OCI-LY1 (cell line): ENCODE results near the gene SCUBE2.

Experiments used
- H2AFZ ChIP-seq: fragments of 200-600 bp; sonication (generic), shearing (Covaris generic); 2 replicates; pipeline ENCODE4 v1.6.0; 2014; ENCODE audit warnings: antibody characterized with exemption, mild to moderate bottlenecking, low read length
- H3F3A ChIP-seq: fragments of 200-600 bp; sonication (generic), shearing (Covaris generic); 2 replicates; pipeline ENCODE4 v1.6.0; 2014; ENCODE audit warnings: mild to moderate bottlenecking, antibody characterized with exemption, low read length, moderate library complexity; ENCODE audit not compliant: insufficient read depth
- H3K27ac ChIP-seq: fragments of 200-600 bp; sonication (generic); 2 replicates; pipeline ENCODE4 v1.5.1; 2014; ENCODE audit warnings: low read length, mixed run types, mild to moderate bottlenecking, low read depth; ENCODE audit not compliant: poor library complexity, severe bottlenecking
- H3K27me3 ChIP-seq: fragments of 200-600 bp; sonication (generic); 2 replicates; pipeline ENCODE4 v1.6.0; 2014; ENCODE audit warnings: antibody characterized with exemption, mild to moderate bottlenecking, low read length, moderate library complexity; ENCODE audit not compliant: insufficient read depth
- H3K36me3 ChIP-seq: fragments of 200-600 bp; sonication (generic); 2 replicates; pipeline ENCODE4 v1.6.1; 2014; ENCODE audit warnings: mild to moderate bottlenecking, antibody characterized with exemption, low read length, moderate library complexity, mixed read lengths; ENCODE audit not compliant: insufficient read depth
- H3K4me1 ChIP-seq: fragments of 200-600 bp; sonication (generic); 2 replicates; pipeline ENCODE4 v1.5.1; 2014; ENCODE audit warnings: mild to moderate bottlenecking, low read length, moderate library complexity; ENCODE audit not compliant: insufficient read depth, severe bottlenecking
- H3K4me2 ChIP-seq: fragments of 200-600 bp; sonication (generic), shearing (Covaris generic); 2 replicates; pipeline ENCODE4 v1.6.1; 2014; ENCODE audit warnings: low read length
- H3K4me3 ChIP-seq: fragments of 200-600 bp; sonication (generic); 2 replicates; pipeline ENCODE4 v1.5.1; 2014; ENCODE audit warnings: low read length, low read depth, mild to moderate bottlenecking, mixed read lengths; ENCODE audit not compliant: poor library complexity, severe bottlenecking
- H3K79me2 ChIP-seq: fragments of 200-600 bp; shearing (Covaris generic); 2 replicates; pipeline ENCODE4 v1.6.1; 2016; ENCODE audit warnings: mixed run types, low read length, mixed read lengths; ENCODE audit not compliant: insufficient read depth
- H3K9ac ChIP-seq: fragments of 200-600 bp; sonication (generic), shearing (Covaris generic); 2 replicates; pipeline ENCODE4 v1.6.1; 2014; ENCODE audit warnings: mild to moderate bottlenecking, low read length, mixed read lengths
- H3K9me2 ChIP-seq: fragments of 200-600 bp; sonication (generic), shearing (Covaris generic); 2 replicates; pipeline ENCODE4 v1.6.1; 2014; ENCODE audit warnings: low read depth, mild to moderate bottlenecking, low read length, mixed read lengths
- H3K9me3 ChIP-seq: fragments of 200-600 bp; shearing (Covaris generic); 2 replicates; pipeline ENCODE4 v1.6.1; 2014; ENCODE audit warnings: low read length, mixed read lengths
- H4K20me1 ChIP-seq: fragments of 200-600 bp; sonication (generic), shearing (Covaris generic); 2 replicates; pipeline ENCODE4 v1.6.0; 2016; ENCODE audit warnings: mild to moderate bottlenecking, low read length; ENCODE audit not compliant: insufficient read depth
- CTCF ChIP-seq: fragments of 200-600 bp; sonication (generic), shearing (Covaris generic); IDR thresholded peaks from 2 replicates; pipeline ENCODE4 v1.5.1; 2017; ENCODE audit warnings: mild to moderate bottlenecking, antibody characterized with exemption, low read length, moderate library complexity, mixed read lengths
- EZH2 ChIP-seq: fragments of 200-600 bp; sonication (generic), shearing (Covaris generic); IDR thresholded peaks from 2 replicates; pipeline ENCODE4 v1.8.0; 2017; ENCODE audit warnings: borderline replicate concordance, mixed run types, mild to moderate bottlenecking, antibody characterized with exemption, low read length, moderate library complexity, mixed read lengths

The SCUBE2 gene

DNA sequence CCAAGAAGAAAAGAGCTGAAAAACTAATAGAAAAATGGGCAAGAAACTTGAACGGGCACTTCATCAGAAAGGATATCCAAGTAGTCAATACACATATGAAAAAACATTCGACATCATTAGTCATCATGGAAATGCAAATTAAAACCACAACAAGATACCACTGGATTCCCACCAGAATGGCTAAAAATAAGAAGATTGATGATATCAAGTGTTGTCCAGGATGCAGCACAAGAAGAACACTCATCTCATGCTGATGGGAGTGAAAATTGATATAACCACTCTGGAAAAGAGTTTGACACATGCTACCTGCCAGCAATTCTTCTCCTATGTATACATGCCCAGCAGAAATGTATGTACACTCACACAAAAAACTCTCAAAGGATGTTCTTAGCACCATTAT, 26.9 kb upstream of the SCUBE2 start:
- Histone ChIP-seq H3K36me3 (no peaks in the 10 kb centered on the region), H3K4me2 (no peak overlapping the region), H3K79me2 (no peaks in the 10 kb centered on the region), H3K27ac (no peak overlapping the region), H4K20me1 (no peaks in the 10 kb centered on the region), H3K4me1 (no peaks in the 10 kb centered on the region), H2AFZ (no peak overlapping the region), H3K4me3 (no peak overlapping the region), H3F3A (no peaks in the 10 kb centered on the region), H3K9me2 (no peaks in the 10 kb centered on the region), H3K9ac (no peak overlapping the region), H3K9me3 (no peaks in the 10 kb centered on the region), H3K27me3 (no peaks in the 10 kb centered on the region; the same call in 1 of the 2 replicates)
- no peak for TF ChIP-seq CTCF

- Histone ChIP-seq H4K20me1 (no peaks in the 10 kb centered on the region), H3K4me3 (no peak overlapping the region), H3K27ac (no peak overlapping the region), H3K36me3 (no peaks in the 10 kb centered on the region), H2AFZ (no peak overlapping the region), H3F3A (no peaks in the 10 kb centered on the region), H3K4me2 (no peak overlapping the region), H3K9ac (no peak overlapping the region), H3K4me1 (no peaks in the 10 kb centered on the region), H3K9me2 (no peaks in the 10 kb centered on the region), H3K27me3 (no peaks in the 10 kb centered on the region; the same call in 1 of the 2 replicates), H3K9me3 (no peaks in the 10 kb centered on the region; the same call in 1 of the 2 replicates), H3K79me2 (no peaks in the 10 kb centered on the region)
- TF ChIP-seq EZH2 (no peak), CTCF (no peak)
Observed at GRCh38 chr11:9112075-9112474, 20.7 kb upstream of the SCUBE2 start.

GRCh38 chr11:9109858-9110731, 18.7 kb upstream of the SCUBE2 start:
- no peak overlapping the region for H3K4me2 ChIP-seq
- no peak overlapping the region for H3K4me3 ChIP-seq
- no peaks in the 10 kb centered on the region for H3K4me1 ChIP-seq
- no peak overlapping the region for H3K9ac ChIP-seq
- no peaks in the 10 kb centered on the region for H3K79me2 ChIP-seq
- H3K9me2 ChIP-seq = no peaks in the 10 kb centered on the region
- TF ChIP-seq CTCF = no peak
- no peak for TF ChIP-seq EZH2
- H3K9me3 ChIP-seq = no peaks in the 10 kb centered on the region; the same call in 1 of the 2 replicates
- no peak overlapping the region for H2AFZ ChIP-seq
- H3K27ac ChIP-seq = no peak overlapping the region
- H4K20me1 ChIP-seq = no peaks in the 10 kb centered on the region
- H3K27me3 ChIP-seq = no peaks in the 10 kb centered on the region; the same call in 1 of the 2 replicates
- no peaks in the 10 kb centered on the region for H3K36me3 ChIP-seq
- no peaks in the 10 kb centered on the region for H3F3A ChIP-seq
